ENCODE measurements around the gene SLC4A5.
A peak's percentile ranks its signal among the peaks of the same experiment; 100 is the strongest.

SLC4A5 gene, protein sequence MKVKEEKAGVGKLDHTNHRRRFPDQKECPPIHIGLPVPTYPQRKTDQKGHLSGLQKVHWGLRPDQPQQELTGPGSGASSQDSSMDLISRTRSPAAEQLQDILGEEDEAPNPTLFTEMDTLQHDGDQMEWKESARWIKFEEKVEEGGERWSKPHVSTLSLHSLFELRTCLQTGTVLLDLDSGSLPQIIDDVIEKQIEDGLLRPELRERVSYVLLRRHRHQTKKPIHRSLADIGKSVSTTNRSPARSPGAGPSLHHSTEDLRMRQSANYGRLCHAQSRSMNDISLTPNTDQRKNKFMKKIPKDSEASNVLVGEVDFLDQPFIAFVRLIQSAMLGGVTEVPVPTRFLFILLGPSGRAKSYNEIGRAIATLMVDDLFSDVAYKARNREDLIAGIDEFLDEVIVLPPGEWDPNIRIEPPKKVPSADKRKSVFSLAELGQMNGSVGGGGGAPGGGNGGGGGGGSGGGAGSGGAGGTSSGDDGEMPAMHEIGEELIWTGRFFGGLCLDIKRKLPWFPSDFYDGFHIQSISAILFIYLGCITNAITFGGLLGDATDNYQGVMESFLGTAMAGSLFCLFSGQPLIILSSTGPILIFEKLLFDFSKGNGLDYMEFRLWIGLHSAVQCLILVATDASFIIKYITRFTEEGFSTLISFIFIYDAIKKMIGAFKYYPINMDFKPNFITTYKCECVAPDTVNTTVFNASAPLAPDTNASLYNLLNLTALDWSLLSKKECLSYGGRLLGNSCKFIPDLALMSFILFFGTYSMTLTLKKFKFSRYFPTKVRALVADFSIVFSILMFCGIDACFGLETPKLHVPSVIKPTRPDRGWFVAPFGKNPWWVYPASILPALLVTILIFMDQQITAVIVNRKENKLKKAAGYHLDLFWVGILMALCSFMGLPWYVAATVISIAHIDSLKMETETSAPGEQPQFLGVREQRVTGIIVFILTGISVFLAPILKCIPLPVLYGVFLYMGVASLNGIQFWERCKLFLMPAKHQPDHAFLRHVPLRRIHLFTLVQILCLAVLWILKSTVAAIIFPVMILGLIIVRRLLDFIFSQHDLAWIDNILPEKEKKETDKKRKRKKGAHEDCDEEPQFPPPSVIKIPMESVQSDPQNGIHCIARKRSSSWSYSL

DNA sequence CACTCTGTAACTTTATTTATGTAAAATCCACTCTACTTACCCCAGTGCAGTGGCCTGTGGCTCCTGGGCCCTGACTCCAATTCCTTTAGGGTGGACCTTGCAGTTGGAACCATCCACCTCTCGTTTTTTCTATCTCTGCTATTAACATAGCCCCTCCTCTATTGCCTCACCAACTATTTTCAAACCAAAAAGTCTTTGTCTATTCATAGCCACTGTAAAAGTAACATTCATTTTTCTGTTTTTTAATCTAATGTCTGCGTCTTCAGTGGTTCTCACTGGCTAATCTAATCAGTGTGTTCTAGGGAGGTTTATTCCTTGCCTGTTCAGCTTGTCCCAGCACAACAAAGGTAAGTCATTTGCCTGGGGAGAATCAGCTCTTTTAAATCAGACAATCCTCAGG lies at the start of gene SLC4A5:
SLC4A5 (minus strand) TSS at position 101 of the 400 bp plus-strand sequence. CDS start 28,393 bp downstream, outside the sequence.
- DNase-seq (ENCODE audit: low spot score), result no peak

DNA sequence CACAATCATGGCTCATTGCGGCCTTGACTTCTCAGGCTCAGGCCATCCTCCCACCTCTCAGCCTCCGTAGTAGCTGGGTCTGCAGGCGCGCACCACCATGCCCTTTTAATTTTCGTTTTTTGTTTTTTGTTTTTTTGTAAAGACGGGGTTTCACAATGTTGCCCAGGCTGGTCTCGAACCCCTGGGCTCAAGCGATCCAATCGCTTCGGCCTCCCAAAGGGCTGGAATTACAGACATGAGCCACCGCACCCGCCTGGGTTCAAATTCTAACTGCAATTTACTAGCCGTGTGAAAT lies 49.2 kb upstream of the SLC4A5 start:
- no peak for DNase-seq (ENCODE audit: low spot score)

DNA sequence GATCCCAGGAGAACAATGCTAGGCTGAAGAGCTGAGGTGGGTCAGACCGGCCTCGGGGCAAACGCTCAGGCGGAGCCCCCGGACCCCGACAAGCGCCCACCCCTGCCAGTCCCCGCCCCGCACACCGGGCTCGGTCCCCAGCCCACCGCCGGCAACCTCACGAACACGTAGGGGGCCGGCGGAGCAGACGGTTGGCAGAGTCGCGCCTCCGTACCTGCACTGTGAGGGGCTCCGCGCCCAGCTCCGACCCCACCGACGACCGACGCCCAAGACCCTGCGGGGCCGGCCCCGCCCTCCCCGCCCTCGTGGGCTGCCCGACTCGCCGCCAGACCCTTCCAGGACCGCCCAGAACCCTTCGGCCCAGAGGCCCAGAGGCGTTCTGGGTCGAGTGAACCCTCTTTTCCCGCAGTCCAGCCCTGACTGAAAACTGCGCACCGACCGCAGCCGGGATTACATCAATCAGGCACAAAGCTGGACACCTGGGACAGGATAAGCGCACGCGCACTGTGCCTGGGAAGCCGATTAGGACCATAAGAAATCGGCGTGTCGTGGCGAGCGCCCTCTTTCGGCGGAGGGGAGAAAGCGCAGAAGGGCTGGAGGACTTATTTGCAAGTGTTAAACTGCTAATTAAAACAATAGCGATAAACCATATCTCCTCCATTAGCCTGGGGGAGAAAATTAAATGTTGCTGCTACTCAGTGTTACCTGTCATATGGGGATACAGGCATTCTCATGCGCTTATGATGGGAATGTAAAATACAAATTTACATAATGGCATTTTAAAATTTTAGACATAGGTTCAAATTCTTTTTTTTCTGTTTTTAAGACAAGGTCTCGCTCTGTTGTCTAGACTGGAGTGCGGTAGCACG lies 48.6 kb upstream of the SLC4A5 start:
- DNase-seq (ENCODE audit: low spot score), result peak; percentile 96

DNA sequence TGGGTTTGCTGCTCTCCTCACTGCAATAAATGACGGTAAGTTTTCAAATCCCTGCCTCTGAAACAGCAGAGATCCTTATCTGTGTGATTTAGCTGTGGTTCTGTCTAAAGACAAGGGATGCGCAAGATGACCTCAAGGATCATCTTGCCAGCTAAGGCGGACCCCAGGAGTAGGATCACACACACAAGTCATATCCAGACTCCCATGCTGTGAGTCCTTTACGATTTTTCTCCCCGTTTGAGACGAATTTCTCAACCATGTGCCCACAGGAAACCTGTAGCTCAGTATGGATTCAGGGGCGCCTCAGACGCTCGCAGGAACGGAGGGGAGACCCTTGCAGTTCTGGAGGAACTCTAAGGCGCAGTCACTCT lies 48.0 kb upstream of the SLC4A5 start:
- peak; percentile 49 for DNase-seq (ENCODE audit: low spot score)

DNA sequence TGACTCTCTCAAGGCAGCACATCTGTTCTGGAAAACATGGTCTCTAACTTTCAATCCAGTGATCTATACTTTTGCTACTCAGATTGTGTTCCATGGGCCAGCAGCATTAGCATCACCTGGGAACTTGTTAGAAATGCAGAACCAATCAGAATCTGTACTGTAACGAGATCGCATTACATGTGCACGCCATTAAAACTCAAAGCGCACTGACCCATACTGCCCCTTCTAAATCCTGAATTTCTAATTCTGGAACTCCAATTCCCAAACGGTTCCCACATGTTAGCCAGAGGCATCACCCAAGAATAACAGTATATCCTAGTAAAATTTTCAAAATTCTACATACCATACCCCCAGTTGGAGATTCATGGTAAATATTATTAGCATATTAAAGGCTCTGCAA lies 47.4 kb upstream of the SLC4A5 start:
- DNase-seq (ENCODE audit: low spot score), result no peak

DNA sequence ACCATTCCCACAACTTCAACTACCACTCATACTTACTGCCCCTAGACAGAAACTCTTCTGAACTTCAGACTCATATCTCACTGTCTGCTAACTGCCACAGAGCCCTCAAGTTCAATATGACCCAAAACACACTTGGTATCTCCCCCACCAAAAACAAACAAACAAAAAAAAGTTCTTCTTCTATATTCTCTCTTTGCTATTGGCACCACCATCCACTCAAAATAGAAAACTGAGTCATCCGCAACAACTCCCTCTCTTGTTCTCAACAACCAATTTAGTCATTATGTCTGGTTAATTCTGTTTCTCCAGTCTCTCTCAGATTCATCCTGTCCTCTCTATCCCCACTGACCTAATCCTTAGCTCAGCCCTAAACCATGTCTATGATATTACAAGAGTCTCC lies 44.1 kb upstream of the SLC4A5 start:
- no peak for DNase-seq (ENCODE audit: low spot score)

DNA sequence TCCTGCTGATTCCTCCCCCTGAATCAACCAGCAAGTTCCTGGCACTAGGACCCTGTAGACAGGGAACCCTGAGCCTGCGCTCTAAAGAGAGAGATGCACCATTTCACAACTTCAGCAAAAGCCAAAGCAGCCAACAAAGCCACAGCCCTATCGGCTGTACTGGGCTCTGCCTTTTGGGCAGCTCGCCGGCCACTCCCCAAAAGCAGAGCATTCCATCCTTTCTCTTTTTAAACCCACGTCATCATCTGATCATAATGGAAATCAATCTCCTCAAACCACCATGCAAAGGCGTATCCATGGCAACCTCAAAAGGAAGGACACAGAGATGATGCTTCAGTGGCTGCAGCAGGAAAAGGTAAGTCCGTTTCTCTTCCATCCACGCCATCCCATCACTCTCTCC lies 42.2 kb upstream of the SLC4A5 start:
- peak; percentile 75 for DNase-seq (ENCODE audit: low spot score)

DNA sequence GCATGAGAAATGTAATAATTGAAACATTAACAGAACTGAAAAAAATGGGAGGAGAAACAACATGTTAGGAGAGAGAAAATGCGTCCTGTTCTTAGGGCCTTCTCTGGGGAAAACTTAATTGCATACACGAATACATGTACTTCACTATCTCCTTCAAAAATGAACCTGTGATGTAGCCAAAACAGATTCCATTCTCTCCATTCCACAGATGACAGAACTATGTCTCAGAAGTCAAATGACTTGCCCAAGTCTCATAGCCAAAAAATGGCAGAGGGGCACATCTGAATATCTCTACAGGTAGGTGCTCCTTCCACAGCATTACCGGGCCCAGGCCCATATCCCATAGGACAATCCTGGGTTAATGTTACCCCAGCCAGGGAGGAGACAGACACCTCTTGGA lies 40.8 kb upstream of the SLC4A5 start:
- DNase-seq (ENCODE audit: low spot score), result no peak

DNA sequence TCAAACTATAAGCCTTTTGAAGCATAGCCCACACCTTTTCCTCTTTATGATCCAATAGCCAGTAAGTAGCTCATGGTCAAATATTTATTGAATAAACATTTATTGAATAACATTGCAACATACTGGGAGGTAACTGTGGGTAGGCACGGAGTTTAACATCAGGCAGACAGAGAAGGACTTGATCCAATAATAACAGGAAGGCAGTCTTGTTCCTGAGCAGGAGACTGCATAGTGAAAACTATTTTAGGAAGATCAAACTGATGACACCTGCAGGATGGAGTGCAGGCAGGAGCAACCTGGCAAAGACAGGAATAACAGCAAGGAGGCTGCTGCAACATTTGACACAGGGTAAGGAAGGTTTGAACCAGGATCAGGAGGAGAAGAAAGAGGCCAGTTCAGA lies 40.0 kb upstream of the SLC4A5 start:
- peak; percentile 32 for DNase-seq (ENCODE audit: low spot score)

DNA sequence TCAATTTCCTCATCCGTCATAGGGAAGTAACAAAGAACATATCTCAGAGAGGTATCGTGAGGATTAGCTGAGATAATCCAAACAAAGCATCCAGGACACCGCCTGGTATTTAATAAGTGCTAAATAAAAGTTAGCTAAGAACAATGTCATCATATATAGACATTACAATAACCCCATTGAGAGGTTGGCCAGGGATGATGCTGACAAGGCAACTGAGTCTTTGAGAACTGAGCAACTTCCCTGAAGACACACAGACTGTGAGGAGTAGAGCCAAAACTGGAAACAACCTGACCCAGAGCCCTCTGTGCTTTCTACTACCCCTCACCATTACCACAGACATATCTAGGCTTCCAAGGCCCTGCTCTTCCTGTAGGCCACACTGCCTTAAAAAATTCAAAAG lies 38.5 kb upstream of the SLC4A5 start:
- no peak for DNase-seq (ENCODE audit: low spot score)

DNA sequence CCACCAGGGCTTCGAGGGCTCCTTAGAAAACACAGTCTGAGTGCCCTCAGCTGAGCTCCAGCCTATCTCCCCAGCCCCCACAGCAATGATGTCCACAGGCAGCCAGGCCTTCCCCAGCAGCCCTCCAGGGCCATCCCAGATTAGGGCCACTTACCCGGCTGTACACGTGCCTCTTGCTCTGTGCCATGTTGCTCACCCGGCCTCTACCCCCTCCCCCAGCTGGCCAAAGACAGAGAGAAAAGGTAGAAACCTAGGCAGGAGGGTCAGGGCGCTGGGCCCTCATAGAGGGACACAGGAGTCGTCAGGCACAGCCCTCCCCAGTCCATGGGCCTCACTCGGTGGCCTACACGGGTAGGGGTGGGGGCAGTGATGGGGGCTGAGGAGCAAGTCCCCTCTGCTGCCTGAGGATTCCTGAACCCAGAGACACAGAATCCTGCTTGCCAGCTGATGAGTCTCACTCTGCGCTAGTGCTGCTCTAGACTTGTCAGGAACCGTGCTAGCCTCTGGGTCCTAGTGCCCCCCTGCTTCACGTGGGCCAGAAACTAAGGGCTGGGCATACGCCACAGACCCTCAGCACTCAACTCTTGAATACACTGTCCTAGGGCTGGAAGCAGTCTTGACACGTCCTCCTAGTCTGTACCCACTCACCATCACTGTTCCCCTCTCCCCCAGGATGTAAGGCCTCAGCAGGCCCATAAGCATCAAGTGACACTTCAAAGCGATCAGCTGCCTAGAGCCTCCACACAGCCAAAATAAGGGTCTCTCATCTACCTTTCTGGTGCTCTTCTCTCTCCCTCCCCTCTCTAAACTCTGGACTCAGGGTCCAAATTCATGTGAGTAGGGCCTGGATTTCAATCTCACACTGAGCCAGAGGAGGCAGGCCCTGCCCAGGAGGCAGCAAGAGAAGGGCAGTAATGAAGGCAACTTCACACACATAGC lies 36.9 kb upstream of the SLC4A5 start, which contains the start of gene DCTN1:
DCTN1 (minus strand) TSS at position 461 of the 939 bp plus-strand sequence; CDS start at position 187, 274 bp downstream.
- DNase-seq (ENCODE audit: low spot score), result peak; percentile 86

DNA sequence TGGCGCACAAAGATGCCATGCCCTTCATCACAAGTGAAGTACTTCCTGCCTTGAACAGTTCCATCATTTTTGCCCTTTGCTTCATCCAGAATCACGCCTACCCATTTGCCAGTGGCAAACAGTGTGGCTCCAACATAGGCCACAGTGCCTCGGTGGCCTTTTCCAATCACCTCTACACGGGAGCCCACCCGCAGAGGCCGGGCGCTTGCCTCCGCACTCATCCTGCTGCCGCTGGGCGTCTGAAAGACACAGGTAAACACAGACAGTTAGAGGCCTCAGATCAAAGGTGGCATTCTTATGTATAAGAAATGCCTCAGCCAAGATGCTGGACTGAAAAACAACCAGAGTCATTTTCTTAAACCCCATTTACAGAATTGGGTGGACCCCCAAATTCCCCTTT lies 34.8 kb upstream of the SLC4A5 start:
- no peak for DNase-seq (ENCODE audit: low spot score)

DNA sequence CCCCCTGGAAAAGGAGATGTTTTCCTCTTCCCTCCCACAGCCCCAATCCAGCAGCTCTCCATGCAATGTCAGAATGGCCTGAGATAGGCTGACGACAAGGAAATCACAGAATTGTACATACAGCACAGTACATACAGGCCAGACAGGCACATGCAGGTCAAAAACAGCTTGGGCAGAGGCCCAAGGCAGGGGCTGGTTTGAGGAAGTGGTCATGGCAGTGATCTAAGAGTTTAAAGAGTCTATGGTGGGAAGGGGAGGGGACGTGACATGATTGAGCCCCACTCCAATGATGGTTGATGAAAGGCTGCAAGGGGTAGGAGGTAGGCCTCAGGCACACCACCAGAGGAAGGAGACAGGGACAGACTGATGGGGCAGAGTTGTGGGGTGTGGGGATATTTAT lies 32.6 kb upstream of the SLC4A5 start:
- no peak for DNase-seq (ENCODE audit: low spot score)

DNA sequence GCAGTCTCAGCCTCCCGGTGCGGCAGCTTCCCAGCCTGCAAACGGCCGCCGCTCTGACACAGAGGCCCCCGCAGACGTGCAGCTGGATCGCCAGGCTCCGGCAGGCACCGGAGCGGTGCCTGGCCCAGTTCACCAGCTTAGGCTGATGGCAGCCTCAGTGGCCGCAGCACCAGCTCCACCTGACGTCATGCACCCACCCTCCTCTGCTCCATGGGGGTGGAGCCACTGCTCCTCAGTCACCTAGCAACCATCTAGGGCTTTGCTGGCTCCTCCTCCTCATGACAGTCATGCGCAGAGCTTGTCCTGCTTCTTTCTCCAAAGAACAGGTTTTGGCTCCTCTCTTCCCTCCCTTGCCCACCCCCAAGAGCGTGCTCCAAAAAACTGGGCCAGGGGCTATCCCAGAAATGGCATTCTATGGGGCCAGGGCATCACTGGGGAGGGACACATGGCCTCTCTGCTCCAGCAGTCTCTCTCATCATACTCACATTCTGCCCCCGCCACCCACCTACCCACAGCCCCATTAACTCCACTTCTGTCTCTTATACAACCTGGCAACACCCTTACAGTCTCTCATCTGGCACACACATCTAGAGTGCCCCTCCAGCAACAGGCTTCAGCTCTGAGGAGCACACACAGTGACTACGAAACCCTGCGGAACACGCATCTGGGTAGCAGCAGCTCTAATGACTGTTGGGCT lies 31.4 kb upstream of the SLC4A5 start:
- DNase-seq (ENCODE audit: low spot score), result peak; percentile 98

DNA sequence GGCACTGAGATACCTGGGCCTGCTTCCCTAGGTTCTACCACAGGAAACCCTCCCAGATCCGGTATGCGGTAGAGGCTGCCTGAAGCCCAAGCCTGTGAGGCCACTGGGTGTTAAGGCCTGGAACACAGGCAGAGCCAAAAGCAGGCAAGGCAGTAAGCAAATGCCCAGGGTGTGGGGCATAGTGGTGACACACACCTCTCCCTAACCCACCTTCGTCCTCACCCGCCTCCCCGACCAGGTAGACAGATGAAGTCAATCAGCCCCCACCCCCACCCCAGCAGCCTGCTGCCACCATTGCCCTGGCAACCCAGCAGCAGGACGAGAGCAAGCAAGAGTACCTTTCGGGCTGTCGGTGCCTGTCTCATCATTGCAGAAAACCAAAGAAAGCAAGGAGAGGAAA lies 30.8 kb upstream of the SLC4A5 start:
- DNase-seq (ENCODE audit: low spot score), result no peak

DNA sequence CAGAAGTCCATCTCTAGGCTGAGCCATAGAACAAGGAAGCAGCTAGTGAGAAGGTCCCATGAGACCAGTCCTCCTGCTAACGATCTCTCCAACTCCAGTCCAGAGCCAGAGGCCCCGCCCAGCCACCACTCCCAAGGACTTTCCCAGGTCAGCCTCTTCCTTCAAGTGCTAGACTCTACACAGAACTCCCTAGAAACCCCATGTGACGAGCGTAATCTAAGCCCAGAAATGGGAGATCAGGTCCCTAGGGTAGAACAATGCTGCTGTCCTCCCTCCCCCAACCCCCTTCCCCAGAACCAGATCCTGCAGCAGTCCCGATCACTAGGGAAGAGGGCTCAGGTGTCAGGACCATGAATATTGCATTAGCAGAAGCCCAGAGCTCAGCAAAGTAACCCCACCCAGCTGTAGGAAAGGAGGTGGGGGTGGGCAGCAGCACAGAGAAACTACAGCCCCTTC lies 30.0 kb upstream of the SLC4A5 start:
- DNase-seq (ENCODE audit: low spot score), result no peak

DNA sequence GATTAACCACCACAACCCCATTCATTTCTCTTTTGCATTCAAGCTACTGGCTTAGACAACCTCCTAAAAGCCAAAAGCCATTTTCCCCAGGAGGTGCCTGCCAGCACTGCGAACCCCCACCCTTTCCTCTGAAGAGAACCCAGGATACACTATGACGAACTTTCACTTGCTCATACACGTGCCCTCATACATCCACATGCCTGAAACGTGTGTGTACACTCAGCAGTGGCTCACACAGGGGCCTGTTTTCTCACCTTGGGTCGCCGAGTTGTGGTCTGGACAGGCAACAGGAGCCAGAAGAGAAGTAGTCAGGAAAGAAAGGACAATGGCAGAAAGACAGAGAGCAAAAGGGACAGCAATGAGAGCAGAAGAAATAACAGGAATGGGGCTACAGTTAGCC lies 29.5 kb upstream of the SLC4A5 start:
- no peak for DNase-seq (ENCODE audit: low spot score)

DNA sequence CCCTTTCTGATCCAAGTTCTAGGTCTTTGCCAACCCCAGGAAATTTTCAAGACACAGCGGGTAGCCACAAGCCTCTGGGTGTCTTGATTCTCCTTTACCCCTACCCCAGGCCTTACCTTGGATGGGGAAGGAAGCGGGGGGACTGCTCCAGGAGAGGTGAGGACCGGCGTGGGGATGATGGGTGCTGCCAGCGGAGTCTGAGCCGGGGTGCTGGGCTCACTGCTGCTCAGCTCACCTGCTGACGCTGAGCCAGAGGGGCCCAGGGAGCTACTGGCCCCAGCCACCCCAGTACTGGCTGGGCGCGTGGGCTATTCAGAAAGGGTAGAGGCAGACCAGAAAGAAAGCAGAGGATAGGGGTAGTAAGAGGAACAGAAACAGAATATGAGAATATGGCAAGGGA lies 28.2 kb upstream of the SLC4A5 start:
- DNase-seq (ENCODE audit: low spot score), result no peak

DNA sequence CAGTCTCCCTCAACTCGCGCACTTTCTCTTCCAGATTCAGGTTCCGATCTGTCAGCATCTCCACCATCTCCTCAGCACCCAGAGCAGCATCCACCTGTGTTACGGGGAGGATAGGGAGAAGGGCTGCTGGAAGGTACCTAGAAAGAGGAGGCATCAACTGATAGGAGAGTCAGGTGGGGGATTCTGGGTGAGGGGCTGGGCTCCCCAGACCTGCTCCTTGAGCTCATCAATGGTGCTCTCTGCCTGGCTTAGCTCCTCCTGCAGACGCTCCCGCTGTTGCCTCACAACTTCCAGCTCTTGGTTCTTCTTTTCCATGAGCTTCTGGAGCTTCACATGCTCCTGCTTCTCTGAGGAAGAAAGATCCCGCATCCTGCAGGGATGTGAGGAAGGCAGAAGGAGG lies 26.8 kb upstream of the SLC4A5 start:
- no peak for DNase-seq (ENCODE audit: low spot score)

DNA sequence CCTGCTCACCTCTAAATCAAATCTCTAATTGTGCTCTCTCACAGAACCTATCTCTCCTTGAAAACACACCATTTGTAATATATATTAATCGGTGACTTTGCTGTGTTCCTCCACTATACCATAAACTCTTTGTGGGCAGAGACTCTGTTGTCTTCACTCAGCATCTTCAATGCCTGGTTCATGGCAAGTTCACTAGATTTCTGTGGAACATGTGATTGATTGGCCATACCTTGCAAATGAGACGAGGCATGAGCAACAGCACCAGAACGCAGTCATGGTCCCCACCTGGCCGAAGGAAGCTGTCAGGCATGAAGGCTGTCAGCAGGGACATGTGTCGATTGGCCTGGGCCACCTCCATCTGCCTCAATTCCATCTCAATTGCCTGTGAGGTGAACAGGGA lies 25.3 kb upstream of the SLC4A5 start:
- DNase-seq (ENCODE audit: low spot score), result no peak

Data from cerebellar cortex (tissue), 1 donor.